Globus pallidus (tissue), 1 donor: ENCODE measurements around the gene TRMT1.

Source experiments
- DNase-seq: peaks from one replicate; pipeline ENCODE4 v3.0.0-alpha.2; 2015; ENCODE audit warnings: low spot score

Gene TRMT1

GRCh38 chr19:13102416-13102665 lies 14.2 kb downstream of the TRMT1 start:
- DNase-seq: no peak

GRCh38 chr19:13101590-13102415 lies 14.7 kb downstream of the TRMT1 start:
- no peak for DNase-seq

GRCh38 chr19:13100841-13101589 lies 15.5 kb downstream of the TRMT1 start:
- no peak for DNase-seq

- no peak for DNase-seq
Measured at GRCh38 chr19:13100031-13100588, 16.4 kb downstream of the TRMT1 start.

GRCh38 chr19:13099073-13099999 lies 17.2 kb downstream of the TRMT1 start:
- no peak for DNase-seq

- DNase-seq: no peak
Measured at GRCh38 chr19:13098277-13099072, 18.1 kb downstream of the TRMT1 start.

- no peak for DNase-seq
Measured at GRCh38 chr19:13097463-13098258, 18.9 kb downstream of the TRMT1 start.

- DNase-seq: no peak
Measured at GRCh38 chr19:13097033-13097462, 19.5 kb downstream of the TRMT1 start.

- DNase-seq: no peak
Measured at GRCh38 chr19:13095934-13096927, 20.3 kb downstream of the TRMT1 start.

- no peak for DNase-seq
Measured at GRCh38 chr19:13095393-13095784, 21.2 kb downstream of the TRMT1 start.

- DNase-seq: no peak
Measured at GRCh38 chr19:13094771-13095392, 21.7 kb downstream of the TRMT1 start.

- no peak for DNase-seq
Measured at GRCh38 chr19:13094106-13094504, 22.4 kb downstream of the TRMT1 start.

- peak; percentile 90 for DNase-seq
Measured at GRCh38 chr19:13093407-13094105, 23.0 kb downstream of the TRMT1 start.

GRCh38 chr19:13092606-13093235 lies 23.8 kb downstream of the TRMT1 start:
- DNase-seq: no peak

- DNase-seq: no peak
Measured at GRCh38 chr19:13092158-13092543, 24.4 kb downstream of the TRMT1 start.

- peak; percentile 95 for DNase-seq
Measured at GRCh38 chr19:13091400-13092157, 25.0 kb downstream of the TRMT1 start.
